ENCODE measurements around the gene ENOPH1.
"Not testable (repeated sequence)": the region's sequence is repeated elsewhere in the genome, so short reads cannot be mapped to it uniquely, and the experiment has no call there.

The ENOPH1 gene

GRCh38 chr4:82473080-82473479 is 42.7 kb downstream of the ENOPH1 start:
- not testable (repeated sequence) for DNase-seq (ENCODE audit: low read depth)

DNA sequence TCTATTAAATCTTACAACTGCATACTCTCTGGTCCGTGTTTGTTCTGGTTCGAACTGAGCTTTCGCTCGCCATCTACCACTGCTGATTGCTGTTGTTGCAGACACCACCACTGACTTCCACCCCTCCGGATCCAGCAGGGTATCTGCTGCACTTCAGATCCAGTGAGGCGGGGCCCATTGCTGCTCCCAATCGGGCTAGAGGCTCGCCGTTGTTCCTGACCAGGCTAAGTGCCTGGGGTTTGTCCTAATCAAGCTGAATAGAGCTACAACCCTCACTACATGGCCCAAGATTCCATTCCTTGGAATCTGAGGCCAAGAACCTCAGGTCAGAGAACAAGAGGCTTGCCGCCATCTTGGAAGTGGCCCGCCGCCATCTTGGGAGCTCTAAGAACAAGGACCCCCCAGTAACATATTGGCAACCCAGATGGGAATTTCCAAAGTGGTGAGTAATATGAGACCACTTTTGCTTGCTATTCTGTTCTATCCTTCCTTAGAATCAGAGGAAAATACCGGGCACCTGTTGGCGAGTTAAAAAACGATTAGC is 43.3 kb downstream of the ENOPH1 start:
- DNase-seq (ENCODE audit: low read depth) = no peak

GRCh38 chr4:82475931-82476330 is 45.5 kb downstream of the ENOPH1 start:
- DNase-seq (ENCODE audit: low read depth) = not testable (repeated sequence)

- not testable (repeated sequence) for DNase-seq (ENCODE audit: low read depth)
These were observed 47.1 kb downstream of the ENOPH1 start for GRCh38 chr4:82477469-82477868.

GRCh38 chr4:82479562-82479961 is 49.2 kb downstream of the ENOPH1 start:
- DNase-seq (ENCODE audit: low read depth) = no peak

DNA sequence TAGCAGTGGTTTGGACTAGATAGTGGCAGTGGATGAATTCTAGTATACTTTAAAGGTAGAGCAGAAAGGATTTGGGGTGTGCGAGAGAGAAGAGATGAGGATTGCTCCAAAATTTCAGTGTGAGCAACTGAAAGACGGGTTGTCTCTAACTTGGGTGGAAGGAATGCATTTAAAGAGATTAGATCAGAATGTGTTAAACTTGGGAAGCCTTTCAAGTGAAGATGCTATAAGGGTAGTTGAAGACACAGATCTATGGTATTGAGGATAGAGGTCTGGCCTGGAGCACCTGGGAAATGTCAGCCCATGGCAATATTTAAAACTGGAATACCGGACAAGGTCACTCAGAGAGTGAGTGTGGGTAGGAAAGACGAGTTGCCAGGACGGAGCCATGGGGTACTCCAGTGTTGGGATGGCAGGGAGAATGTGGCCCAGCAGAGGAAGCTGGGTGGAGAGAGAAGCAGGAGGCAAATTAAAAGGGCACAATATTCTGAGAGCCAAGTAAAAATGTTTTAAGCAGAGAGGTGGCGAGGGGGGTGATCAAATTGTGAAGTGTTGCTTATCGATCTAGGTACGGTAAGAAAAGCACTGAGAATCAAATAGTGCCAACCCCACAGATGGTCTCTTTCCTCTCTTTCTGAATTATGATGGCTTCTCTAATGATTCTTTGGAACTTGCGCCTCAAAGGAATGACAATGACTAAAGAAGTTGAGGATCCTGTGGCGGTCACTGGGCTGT is 50.5 kb downstream of the ENOPH1 start:
- DNase-seq (ENCODE audit: low read depth) = no peak

DNA sequence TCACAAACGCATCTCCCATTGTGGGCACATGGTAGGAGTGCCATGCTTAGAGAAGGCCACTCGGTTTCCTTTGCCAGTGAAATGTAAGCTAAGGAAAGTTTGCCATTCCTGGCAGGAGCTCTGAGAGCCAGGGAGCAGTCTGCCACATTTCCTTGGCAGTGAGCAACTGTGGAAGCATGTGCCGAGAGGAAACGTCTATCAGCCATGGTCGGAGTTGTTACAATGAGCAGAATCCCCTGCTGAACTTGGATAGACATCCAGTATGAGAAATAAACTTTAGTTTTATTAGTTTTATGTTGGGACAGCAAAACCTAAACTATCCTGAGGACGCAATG is 51.1 kb downstream of the ENOPH1 start:
- no peak for DNase-seq (ENCODE audit: low read depth)

DNA sequence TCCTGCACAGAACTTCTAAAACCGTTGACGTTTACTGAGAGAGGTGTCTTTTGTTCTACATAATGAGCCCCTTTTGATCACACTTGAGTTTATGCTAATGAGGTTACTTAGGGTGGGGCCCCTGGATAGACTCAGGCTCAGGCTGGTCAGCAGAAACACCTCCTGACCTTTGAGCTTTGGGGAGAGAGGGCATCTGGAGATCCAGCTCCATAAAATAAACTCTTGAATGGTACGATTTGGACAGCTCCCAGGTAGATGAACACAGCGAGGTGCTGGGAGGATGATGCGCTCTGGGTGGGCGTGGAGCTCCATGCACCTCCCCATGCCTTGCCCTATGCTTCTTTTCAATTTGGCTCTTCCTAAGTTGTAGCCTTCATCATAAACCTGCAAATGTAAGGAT is 52.0 kb downstream of the ENOPH1 start:
- no peak for DNase-seq (ENCODE audit: low read depth)

DNA sequence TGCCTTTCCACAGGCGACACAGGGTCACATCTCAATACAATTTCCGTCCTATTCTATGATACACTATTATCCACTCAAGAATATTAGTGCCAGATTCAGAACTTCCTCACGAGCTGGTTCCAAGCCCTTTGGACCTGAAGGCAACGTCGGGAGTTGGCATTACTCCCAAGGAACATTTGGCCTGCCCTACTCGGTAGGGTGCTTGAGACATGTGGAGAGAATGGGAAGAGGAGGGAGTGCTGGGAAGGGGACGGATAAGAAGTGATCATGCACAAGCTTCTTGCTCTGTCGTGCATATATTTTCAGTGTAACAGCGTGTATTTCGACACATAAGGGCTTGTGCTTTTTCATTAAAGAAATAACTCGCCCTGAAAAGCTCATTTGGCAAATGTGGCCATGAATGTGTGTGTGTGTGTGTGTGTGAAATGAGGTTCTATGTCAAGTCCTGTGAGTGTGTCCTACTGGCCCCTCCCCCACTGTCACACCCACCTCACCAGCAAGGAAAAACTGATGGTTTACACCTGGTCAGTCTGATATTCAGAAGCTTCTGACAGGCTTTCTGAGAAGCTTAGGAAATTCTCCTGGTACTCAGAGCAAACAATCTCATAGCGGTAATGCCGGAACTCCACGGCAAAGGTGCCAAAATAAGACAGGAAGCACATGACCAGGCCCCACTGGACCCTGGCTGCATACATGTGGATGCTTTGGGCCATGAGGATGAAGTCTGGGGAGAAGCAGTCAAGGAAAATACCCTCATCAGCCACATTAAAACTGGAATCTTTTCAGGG is 54.8 kb downstream of the ENOPH1 start:
- no peak for DNase-seq (ENCODE audit: low read depth)

GRCh38 chr4:82489076-82489475 is 58.7 kb downstream of the ENOPH1 start:
- no peak for DNase-seq (ENCODE audit: low read depth)

DNA sequence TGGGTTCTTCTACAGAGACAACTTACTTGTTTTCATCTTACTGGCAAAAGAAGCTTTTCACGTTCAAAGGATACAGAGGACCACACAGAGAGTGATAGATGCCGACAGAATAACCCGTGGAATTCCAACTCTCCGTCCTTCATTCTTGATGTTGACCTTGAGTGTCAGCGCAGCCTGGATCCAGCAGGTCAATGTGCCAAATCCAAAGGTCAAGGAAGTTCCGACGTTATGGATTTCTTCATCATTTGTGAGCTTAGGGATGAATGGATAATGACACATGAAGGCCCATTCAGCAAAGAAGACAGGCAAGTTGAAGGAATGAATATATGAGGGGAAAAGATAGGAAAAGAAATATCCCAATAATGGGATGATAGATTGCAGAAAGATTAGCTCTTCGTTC is 59.6 kb downstream of the ENOPH1 start:
- DNase-seq (ENCODE audit: low read depth) = no peak

DNA sequence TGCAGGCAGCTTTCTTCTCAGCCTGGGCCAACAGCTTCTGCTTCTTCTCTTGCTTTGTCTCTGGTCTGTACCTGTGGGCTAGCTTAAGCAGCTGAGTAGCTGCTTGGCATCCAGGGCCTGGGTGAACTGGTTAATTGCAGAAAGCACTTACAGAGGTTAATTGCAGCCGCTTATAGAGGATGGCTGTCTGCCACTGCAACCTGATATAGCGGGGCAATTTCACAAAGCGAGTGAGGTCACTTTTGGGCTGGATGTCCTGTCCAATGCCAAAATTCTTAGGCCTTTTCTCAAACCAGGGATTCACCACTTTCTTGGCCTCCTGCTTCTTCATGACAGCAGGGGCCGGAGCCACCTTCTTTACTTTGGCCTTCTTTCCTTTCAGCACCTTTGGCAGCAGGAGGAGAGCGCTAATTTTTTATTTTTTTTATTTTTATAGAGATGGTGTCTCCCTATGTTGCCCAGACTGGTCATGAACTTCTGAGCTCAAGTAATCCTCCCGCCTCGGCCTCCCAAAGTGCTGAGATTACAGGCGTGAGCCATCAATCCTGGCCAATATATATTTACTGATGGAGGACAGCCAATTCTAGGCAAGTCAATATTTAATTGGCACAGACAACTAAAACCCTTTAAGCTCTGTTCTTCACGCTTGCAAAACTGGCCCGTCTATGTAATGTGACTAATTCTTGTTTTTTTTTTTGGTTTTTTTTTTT is 61.0 kb downstream of the ENOPH1 start:
- no peak for DNase-seq (ENCODE audit: low read depth)

DNA sequence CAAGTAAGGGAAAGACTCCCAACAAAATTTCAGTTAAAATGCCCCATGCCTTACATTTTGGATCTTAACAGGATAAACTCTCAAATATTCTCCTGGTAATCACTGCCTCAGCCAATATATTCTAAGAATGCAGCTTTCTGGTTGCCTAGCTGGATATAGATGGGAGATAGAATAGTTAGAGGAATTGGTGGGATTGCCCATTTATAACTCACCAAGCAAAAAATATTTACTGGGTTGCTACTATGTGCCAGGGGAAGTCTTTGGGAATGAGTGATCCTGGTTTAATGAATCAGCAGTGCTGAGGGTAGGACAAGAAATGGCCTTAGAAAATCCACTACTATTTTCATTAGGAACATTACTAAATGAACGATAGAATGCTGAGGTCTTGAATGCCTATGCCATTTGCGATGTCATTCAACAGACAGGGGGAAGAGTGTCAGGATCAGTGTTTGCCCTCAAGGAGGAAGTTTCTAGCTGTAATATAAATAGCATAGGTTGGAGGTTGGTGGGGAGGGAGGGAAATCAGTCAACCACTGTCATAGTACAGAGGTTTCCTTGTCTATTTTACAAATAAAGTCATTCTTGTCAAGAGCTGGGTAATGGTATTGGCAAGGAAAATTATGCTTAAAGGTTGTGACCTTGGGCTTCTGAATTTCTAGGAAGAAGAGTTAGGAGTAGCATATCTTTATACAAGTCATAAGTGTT is 63.5 kb downstream of the ENOPH1 start:
- peak; percentile 28 for DNase-seq (ENCODE audit: low read depth)

- DNase-seq (ENCODE audit: low read depth) = no peak
These were observed 65.3 kb downstream of the ENOPH1 start for GRCh38 chr4:82495666-82496065.

DNA sequence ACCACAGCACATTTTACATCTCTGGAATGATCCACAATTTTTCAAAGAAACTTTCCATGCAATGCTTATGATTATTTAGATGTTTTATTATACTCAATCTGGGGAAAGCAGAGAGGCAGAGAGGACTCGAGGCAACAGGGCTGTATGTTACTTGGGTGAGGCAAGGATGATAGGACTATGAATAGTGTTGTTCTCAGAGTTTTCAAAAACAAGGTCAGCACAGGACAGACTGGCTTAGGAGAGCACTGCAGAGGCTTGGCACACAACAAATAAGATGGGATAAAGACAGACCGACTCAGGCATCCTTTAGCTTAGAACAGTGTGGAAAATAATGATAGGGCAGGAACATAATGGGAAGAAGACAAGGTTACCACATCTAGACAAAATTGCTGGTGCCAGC is 66.0 kb downstream of the ENOPH1 start:
- DNase-seq (ENCODE audit: low read depth) = no peak

- DNase-seq (ENCODE audit: low read depth) = no peak
These were observed 69.5 kb downstream of the ENOPH1 start for GRCh38 chr4:82499738-82500434.

DNA sequence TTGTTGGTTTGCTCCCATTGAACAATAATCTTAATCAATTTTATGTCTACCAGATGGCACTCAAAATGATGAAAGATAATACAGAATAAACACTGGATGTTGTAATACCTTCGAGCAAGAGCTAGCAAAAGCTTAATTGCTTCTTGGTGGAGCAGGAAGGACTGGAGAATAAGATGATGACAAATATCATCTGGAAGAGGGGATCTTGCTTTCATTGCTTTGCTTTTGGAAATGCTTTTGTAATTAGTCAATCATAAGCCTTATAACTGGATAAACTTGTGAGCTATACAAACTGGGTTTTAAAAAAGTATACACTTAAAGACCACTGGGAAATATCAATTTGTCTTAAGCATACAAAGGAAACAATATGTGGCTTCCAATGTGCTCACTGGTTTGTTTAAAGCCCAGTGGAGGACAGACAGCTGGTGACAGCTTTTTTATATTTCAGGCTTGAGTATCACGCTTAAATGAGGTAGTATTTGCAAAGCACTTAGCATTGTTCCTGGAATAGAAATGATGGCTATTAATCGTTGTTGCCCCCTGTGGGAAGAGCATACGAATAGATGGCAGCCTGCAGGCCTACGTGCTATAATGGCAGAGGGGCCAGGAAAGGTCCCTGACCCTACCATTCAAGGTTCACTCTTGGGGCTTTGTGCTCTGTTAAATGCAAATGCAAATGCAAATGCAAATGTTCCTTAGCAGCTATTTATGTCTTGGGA is 70.2 kb downstream of the ENOPH1 start:
- peak; percentile 21 for DNase-seq (ENCODE audit: low read depth)

DNA sequence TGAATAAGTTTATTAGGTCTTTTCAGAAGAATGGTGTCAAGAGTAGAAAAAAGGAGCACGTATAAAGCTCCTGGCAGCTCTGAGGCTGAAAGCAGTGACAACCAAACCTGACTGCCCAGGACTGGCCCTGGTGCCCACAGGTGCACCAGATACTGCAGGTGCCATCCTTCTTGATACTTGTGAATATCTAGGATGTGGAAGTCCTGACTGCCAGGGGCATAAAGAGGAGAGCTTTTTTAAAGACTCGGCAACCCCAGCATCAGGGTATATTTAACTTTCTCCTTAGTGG is 70.7 kb downstream of the ENOPH1 start:
- no peak for DNase-seq (ENCODE audit: low read depth)

DNA sequence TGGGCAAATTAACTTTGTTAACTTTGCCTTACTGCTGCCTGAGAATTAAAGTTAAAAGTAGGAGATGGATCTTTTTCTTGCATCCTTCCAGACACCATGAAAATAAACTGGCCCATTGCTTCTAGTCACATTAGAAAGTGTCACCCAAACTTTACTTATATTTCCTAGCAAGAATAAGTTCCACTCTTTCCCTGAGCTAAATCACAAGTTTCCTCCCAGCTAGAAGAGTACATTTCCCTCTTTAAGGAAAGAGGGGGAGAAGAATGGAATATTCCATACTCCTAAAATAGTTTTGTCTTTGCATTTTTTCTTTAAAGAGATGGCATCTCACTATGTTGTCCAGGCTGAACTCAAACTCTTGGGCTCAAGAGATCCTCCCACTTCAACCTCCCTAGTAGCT is 77.6 kb downstream of the ENOPH1 start:
- no peak for DNase-seq (ENCODE audit: low read depth)

GRCh38 chr4:82508806-82509428 is 78.5 kb downstream of the ENOPH1 start:
- DNase-seq (ENCODE audit: low read depth) = no peak

GRCh38 chr4:82510216-82510615 is 79.8 kb downstream of the ENOPH1 start:
- DNase-seq (ENCODE audit: low read depth) = no peak

Measured in stromal cell of bone marrow (primary cell).